Activated CD4-positive, alpha-beta T cell treated with anti-CD3 and anti-CD28 coated beads for 36 hours (primary cell): Measurements from ENCODE around the gene TCF7L2. TPM values are rescaled to one million over a fixed set of nuclear protein-coding genes. Genes with fewer than 3 reads are reported as not detected.

Experiments
- ATAC-seq: fragments of 200-7000 bp; cut with Tn5 transposase; one replicate; pipeline ENCODE4 v1.10.0; 2021; ENCODE audit warnings: mild to moderate bottlenecking, moderate library complexity
- CTCF ChIA-PET: fragments of 350-600 bp; sonication (Branson Sonifier 250); formaldehyde crosslinking; loops from one replicate; lab custom pipeline; 2021; ENCODE audit warnings: antibody characterized with exemption; lab: Charles Lee
- POLR2A ChIA-PET: fragments of 350-600 bp; sonication (Branson Sonifier 250); formaldehyde crosslinking; loops from one replicate; lab custom pipeline; 2021; ENCODE audit warnings: antibody characterized with exemption, inconsistent platforms; lab: Charles Lee
- DNase-seq: peaks from one replicate; pipeline ENCODE4 v3.0.0-alpha.2; 2020
- H3K27ac Mint-ChIP-seq: one replicate; pipeline ENCODE4 v1.8.0; 2021; ENCODE audit warnings: mixed read lengths
- H3K27me3 Mint-ChIP-seq: one replicate; pipeline ENCODE4 v1.8.0; 2021; ENCODE audit warnings: mixed read lengths
- H3K36me3 Mint-ChIP-seq: one replicate; pipeline ENCODE4 v1.8.0; 2021; ENCODE audit warnings: low read depth, mixed read lengths
- H3K4me1 Mint-ChIP-seq: one replicate; pipeline ENCODE4 v1.8.0; 2021; ENCODE audit warnings: mixed read lengths
- H3K4me3 Mint-ChIP-seq: one replicate; pipeline ENCODE4 v1.8.0; 2021; ENCODE audit warnings: mild to moderate bottlenecking, moderate library complexity, mixed read lengths
- H3K9me3 Mint-ChIP-seq: one replicate; pipeline ENCODE4 v1.8.0; 2021; ENCODE audit warnings: low read depth, mixed read lengths
- intact Hi-C, 2 experiments: fragments of 100-400 bp; cut with DNase I in 1 of 2; cut with micrococcal nuclease in 1 of 2; formaldehyde crosslinking; loops; one replicate each; pipeline versions ENCODE4 v1.14.2 to v1.15.1; 2022 to 2024; cut with DNase I, micrococcal nuclease
- total RNA-seq, 2 experiments: library from RNA; stranded (reverse); gene quantifications; one replicate each; pipeline ENCODE4 v1.2.3, GENCODE V29; 2021

Gene TCF7L2
- total RNA-seq, 2 experiments from 2014 or later, result 0.87 to 1.7 TPM

DNA sequence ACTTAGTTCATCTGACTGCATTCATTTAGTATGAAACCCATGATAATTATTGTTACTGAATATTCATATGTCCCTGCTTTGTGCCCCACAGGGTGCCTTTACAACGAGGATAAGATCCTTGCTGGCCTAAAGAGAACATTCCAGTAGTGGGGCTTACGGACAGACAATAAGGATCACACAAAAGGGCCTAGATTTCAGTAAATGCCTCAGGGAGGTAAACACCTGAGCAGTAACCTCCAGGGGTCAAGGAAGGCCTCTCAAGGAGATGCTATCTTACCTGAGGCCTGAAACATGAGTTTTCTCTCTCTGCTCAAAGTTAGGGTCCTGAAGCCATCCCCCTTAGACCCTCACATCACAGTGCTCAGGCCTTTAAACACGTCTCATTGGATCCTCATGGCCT lies 228.7 kb downstream of the TCF7L2 start:
- Mint-ChIP-seq H3K36me3 (no peaks in the 10 kb centered on the region), H3K4me1 (no peaks in the 10 kb centered on the region), H3K27me3 (no peaks in the 10 kb centered on the region), H3K9me3 (no peaks in the 10 kb centered on the region), H3K4me3 (no peak overlapping the region), H3K27ac (no peak overlapping the region)
- ChIA-PET POLR2A (no interaction called here), CTCF (no interaction called here)
- intact Hi-C loops, result no loop called here
- ATAC-seq, result no peak
- no peak for DNase-seq

DNA sequence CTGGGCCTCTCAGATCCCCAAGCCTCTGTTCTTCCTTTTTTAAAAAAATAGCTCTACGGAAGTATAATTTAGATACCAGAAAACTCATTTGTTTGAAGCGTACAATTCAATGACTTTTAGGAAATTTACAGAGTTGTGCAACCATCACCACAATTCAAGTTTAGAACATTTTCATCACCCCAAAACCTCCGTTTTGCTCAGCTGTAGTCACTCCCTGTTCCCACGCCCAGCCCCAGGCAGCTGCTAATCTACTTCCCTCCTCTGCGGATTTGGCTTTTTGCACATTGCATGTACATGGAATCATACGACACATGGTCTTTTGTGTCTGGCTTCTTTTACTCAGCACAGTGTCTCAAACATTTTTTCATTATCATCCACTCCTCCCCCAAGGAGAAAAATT lies 229.2 kb downstream of the TCF7L2 start:
- CTCF ChIA-PET, result no interaction called here
- POLR2A ChIA-PET, result no interaction called here
- H3K36me3 Mint-ChIP-seq, result no peaks in the 10 kb centered on the region
- intact Hi-C loops, result no loop called here
- no peaks in the 10 kb centered on the region for H3K9me3 Mint-ChIP-seq
- no peaks in the 10 kb centered on the region for H3K27me3 Mint-ChIP-seq
- H3K27ac Mint-ChIP-seq, result no peak overlapping the region
- no peak overlapping the region for H3K4me3 Mint-ChIP-seq
- ATAC-seq, result no peak
- DNase-seq, result no peak
- H3K4me1 Mint-ChIP-seq, result no peaks in the 10 kb centered on the region

DNA sequence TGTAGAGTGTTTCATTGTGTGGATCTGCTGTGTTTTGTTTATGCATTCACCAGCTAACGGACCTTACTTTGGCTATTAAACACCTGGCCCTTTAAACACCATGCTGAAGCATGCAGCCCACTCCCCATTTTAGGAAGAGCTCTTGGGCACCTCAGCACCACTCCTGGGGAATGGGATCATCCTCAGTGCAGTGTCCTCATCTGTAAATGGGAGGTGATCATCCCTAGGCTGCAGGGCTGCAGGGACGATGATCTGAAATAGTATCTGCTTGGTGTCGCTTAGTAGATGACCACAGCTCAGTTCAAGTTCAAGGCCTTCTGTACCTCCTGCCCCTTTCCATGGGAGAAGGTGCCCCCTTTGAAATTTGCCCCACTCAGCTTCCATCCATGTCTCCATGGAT lies 229.9 kb downstream of the TCF7L2 start:
- Mint-ChIP-seq H3K9me3 (no peaks in the 10 kb centered on the region), H3K36me3 (no peaks in the 10 kb centered on the region), H3K27ac (no peak overlapping the region), H3K4me3 (no peak overlapping the region), H3K27me3 (no peaks in the 10 kb centered on the region), H3K4me1 (no peaks in the 10 kb centered on the region)
- ATAC-seq (no peak), DNase-seq (no peak)
- intact Hi-C loops, result no loop called here
- POLR2A ChIA-PET, result no interaction called here
- CTCF ChIA-PET, result no interaction called here

DNA sequence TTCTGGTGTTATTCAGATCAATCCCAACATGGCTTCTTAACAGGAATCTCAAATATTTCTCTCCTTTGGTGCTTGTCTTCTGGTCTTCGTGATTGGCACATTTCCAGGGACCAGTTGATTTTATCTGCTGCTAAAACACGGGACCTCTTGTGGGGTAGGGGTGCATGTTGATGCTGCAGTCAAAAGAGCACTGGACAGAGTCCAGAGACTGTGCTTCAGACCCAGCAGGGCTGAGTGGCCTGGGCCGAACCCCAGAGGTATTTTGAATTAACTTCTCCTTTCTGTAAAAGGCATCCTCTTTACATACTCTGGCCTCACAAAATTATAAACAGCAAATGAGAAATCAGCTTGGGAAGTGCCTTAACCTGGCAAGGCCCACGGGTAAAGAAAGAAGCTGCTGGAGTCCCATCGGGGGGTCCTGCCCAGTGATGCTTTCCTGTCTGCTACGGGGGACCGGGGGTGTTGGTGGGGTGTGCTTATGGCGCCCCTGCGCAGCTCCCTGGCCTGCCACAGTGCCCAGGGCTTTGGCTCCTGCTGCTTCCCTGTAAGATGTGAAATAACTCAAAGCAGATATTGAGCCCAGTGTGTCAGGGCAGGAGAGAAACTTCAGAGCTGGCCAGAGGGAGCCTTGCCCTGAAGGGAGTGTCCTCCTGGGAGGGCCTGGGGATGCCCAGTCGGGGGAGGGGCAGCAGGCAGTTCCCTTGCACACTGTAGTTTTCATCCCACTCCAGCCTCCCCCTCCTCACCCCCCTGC lies 230.5 kb downstream of the TCF7L2 start:
- ATAC-seq, result no peak
- POLR2A ChIA-PET, result no interaction called here
- no peaks in the 10 kb centered on the region for H3K27me3 Mint-ChIP-seq
- intact Hi-C loops, result no loop called here
- no peak overlapping the region for H3K4me3 Mint-ChIP-seq
- no peaks in the 10 kb centered on the region for H3K36me3 Mint-ChIP-seq
- DNase-seq, result no peak
- H3K9me3 Mint-ChIP-seq, result no peaks in the 10 kb centered on the region
- H3K4me1 Mint-ChIP-seq, result no peaks in the 10 kb centered on the region
- H3K27ac Mint-ChIP-seq, result no peak overlapping the region
- CTCF ChIA-PET, result no interaction called here

DNA sequence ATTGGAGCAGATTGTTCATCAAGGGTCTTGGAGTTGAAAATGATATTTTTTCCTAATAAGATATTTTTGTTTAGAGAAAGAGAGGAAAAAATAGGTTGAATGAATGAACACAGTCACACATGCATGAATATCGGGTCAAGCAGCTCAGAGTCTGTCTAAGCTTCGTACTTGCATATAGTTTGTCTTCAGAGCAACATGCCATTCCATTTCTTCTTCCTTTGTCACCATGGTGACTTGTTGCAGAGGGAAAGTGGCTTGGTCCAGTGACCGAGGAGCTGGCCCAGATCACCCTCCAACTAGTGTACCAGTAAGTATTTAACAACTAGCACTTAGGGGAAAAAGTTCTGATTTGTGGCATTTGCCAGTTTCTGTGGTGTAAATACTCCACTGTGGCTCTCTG lies 232.1 kb downstream of the TCF7L2 start:
- POLR2A ChIA-PET, result no interaction called here
- Mint-ChIP-seq H3K9me3 (no peaks in the 10 kb centered on the region), H3K27ac (no peak overlapping the region), H3K36me3 (no peaks in the 10 kb centered on the region), H3K4me1 (no peaks in the 10 kb centered on the region), H3K4me3 (no peak overlapping the region), H3K27me3 (no peaks in the 10 kb centered on the region)
- intact Hi-C loops, result no loop called here
- CTCF ChIA-PET, result interaction anchor here (0.7 kb wide), 1 partner anchor 116 kb away, joined by 3 read pairs; no protein-coding TSS in a partner anchor
- DNase-seq (no peak), ATAC-seq (no peak)

DNA sequence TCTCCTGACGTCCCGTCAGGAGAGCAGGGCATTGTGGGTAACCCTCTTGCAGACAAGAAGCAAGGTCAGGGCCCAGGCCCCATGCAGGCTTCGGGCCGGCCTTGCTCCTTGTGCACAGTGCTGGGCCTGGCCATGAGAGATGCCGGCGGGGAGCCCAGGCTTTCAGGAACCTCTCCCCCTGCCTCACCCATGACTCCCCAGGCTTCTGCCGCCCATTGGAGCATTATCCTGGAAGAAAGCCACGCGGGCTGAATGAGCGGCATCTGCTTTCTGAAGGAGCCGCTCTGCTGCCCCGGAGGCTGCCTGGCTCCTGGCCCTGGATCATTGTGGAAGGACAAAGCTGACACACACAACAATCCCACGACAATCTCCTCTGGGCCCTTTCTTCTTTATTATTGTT lies 233.5 kb downstream of the TCF7L2 start:
- H3K4me1 Mint-ChIP-seq, result no peaks in the 10 kb centered on the region
- H3K4me3 Mint-ChIP-seq, result no peak overlapping the region
- no peaks in the 10 kb centered on the region for H3K27me3 Mint-ChIP-seq
- H3K9me3 Mint-ChIP-seq, result no peaks in the 10 kb centered on the region
- POLR2A ChIA-PET, result no interaction called here
- DNase-seq (no peak), ATAC-seq (no peak)
- H3K36me3 Mint-ChIP-seq, result no peaks in the 10 kb centered on the region
- H3K27ac Mint-ChIP-seq, result no peak overlapping the region
- CTCF ChIA-PET, result no interaction called here
- intact Hi-C loops, result no loop called here

DNA sequence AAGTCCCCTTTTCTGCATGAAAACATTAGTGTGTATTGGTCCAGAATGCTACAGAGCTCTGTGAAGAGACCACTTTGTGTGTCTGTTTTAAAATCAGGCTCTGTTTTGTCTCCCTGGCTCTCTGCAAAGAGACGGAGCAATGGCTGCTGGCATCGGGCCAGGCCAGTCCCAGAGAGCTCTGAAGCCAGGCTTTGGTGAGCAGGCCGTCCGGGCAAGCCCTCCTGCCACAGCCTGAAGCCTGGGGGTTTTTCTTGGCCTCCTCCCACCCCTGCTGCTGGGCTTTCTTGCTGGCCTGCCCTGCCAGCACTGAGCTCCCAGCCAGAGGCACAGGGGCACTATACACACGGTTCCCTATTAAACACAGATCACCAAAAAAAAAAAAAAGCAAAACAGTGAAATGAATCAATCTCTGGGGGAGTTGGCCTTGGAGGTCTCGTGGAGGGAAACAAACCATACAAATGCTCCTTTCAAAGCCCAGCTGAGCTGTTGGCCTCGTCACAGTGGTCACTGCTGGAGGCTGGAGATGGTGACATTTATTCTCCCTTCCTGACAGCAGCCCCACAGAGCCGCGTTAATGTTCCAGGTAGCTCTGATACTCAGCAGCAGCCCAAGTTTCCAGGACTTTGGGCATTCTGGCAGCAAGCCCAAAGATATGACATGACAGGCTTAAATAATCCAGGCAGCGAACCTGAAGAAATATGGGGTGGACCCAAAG lies 237.2 kb downstream of the TCF7L2 start:
- H3K27me3 Mint-ChIP-seq, result peaks cover 2% of the 10 kb centered on the region
- ATAC-seq (no peak), DNase-seq (no peak)
- intact Hi-C loops, result no loop called here
- ChIA-PET POLR2A (no interaction called here), CTCF (no interaction called here)
- no peaks in the 10 kb centered on the region for H3K9me3 Mint-ChIP-seq
- H3K27ac Mint-ChIP-seq, result no peak overlapping the region
- H3K36me3 Mint-ChIP-seq, result no peaks in the 10 kb centered on the region
- H3K4me3 Mint-ChIP-seq, result no peak overlapping the region
- no peaks in the 10 kb centered on the region for H3K4me1 Mint-ChIP-seq

DNA sequence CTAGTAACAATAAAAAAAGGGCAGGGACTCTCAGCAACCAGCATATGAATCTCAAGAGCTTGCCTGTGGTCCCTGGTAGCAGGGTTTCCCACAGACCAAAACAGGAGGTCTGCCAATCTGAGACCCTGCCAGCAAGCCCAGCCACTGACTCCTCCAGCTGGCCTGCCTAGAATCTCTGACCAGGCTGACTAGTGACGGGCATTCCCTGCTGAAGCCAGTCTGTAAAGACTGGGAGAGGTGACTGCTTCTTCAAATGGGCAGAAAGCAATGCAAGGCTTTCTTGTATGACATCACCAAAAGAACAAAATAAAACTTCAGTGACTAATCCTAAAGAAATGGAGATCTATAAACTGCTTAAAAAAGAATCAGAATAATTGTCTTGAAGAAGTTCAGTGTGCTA lies 249.4 kb downstream of the TCF7L2 start:
- no peak for ATAC-seq
- intact Hi-C loops, result no loop called here
- Mint-ChIP-seq H3K9me3 (peaks cover 19% of the 10 kb centered on the region), H3K36me3 (no peaks in the 10 kb centered on the region), H3K27ac (no peak overlapping the region), H3K4me3 (no peak overlapping the region), H3K4me1 (no peaks in the 10 kb centered on the region), H3K27me3 (peaks cover 8% of the 10 kb centered on the region)
- no peak for DNase-seq
- CTCF ChIA-PET, result interaction anchor here (0.7 kb wide), 1 partner anchor 472 kb away, joined by 3 read pairs; no protein-coding TSS in a partner anchor
- POLR2A ChIA-PET, result no interaction called here

DNA sequence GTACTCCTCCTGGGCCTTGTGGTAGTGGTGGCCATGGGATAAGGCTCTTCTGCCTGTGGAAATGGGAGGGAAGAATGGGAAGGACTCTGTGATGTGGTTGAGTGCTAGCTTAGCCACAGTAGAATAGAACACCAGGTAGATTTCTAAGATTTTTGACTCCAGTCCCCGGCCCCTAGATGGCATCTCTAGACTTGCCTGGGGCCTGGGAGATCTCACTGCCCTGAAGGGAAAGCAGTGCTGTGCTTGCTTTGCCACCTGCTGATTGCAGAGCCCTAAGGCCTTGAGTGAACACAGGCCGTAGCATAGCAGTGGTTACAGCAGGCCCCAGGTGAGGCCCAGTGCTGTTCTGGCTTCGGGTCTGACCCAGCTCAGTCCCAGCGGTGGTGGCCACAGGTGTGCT lies 252.0 kb downstream of the TCF7L2 start:
- Mint-ChIP-seq H3K4me1 (no peaks in the 10 kb centered on the region), H3K27ac (no peak overlapping the region), H3K9me3 (peaks cover 35% of the 10 kb centered on the region), H3K4me3 (no peak overlapping the region), H3K27me3 (peaks cover 6% of the 10 kb centered on the region), H3K36me3 (no peaks in the 10 kb centered on the region)
- intact Hi-C loops, result no loop called here
- ChIA-PET POLR2A (interaction anchor here (0.5 kb wide), 1 partner anchor 121 kb away, joined by 4 read pairs; no protein-coding TSS in a partner anchor), CTCF (no interaction called here)
- DNase-seq (no peak), ATAC-seq (no peak)

DNA sequence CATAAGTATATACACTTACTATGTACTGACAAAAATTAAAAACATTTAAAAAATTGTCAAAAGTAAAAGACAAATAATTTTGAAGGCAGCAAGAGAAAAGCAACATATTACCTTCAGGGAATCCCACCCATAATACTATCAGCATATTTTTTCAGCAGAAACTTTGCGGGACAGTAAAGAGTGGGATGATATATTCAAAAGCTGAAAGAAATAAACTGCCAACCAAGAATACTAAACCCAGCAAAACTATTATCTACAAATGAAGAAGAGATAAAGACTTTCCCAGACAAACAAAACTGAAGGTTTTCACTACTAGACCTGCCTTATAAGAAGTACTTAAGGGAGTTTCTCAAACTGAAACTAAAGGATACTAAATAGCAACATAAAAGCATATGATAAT lies 257.9 kb downstream of the TCF7L2 start:
- ChIA-PET POLR2A (no interaction called here), CTCF (no interaction called here)
- H3K9me3 Mint-ChIP-seq, result peaks cover 32% of the 10 kb centered on the region
- no peak overlapping the region for H3K27ac Mint-ChIP-seq
- no peaks in the 10 kb centered on the region for H3K4me1 Mint-ChIP-seq
- H3K36me3 Mint-ChIP-seq, result no peaks in the 10 kb centered on the region
- no peak for ATAC-seq
- intact Hi-C loops, result no loop called here
- no peak overlapping the region for H3K4me3 Mint-ChIP-seq
- no peak for DNase-seq
- peaks cover 4% of the 10 kb centered on the region for H3K27me3 Mint-ChIP-seq

DNA sequence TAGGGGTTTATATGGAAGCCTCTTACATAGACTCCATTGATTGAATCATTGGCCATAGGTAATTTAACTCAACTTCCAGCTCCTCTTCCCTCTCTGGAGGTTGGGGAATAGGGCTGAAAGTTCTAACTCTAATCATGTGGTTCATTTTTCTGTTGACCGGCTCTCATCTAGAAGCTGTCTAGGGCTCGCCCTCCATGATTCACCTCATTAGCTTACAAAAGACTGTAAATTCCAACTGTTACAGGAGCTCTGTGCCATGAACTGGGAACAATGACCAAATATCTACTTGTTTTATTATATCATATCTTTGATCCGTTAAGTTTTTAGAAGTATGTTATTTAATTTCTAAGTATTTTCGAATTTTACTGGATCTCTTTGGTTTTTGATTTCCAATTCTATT lies 263.0 kb downstream of the TCF7L2 start:
- ChIA-PET POLR2A (no interaction called here), CTCF (interaction anchor here (0.6 kb wide), 1 partner anchor 38 kb away, joined by 3 read pairs; no protein-coding TSS in a partner anchor)
- Mint-ChIP-seq H3K27me3 (peaks cover 6% of the 10 kb centered on the region), H3K36me3 (no peaks in the 10 kb centered on the region), H3K27ac (no peak overlapping the region), H3K4me1 (no peaks in the 10 kb centered on the region), H3K4me3 (no peak overlapping the region), H3K9me3 (peaks cover 4% of the 10 kb centered on the region)
- DNase-seq (no peak), ATAC-seq (no peak)
- intact Hi-C loops, result no loop called here

DNA sequence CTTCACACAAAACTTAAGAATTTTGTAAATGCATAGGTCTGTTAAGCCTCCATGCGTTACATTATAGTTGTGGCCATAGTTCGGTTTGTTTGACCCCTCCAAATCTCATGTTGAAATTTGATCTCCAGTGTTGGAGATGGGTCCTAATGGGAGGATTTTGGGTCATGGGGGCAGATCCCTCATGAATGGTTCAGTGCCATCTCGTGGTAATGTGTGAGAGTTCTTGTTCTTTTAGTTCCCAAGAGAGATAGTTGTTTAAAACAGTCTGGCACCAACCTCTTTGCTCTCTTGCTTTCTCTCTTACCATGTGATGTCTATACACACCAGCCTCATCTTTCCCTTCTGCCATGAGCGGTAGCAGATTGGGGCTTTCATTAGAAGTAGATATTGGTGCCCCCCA lies 264.3 kb downstream of the TCF7L2 start:
- ChIA-PET CTCF (interaction anchor here (1.0 kb wide), 1 partner anchor 9 kb away, joined by 4 read pairs; no protein-coding TSS in a partner anchor), POLR2A (no interaction called here)
- Mint-ChIP-seq H3K4me3 (no peak overlapping the region), H3K27ac (no peak overlapping the region), H3K27me3 (peaks cover 10% of the 10 kb centered on the region), H3K4me1 (no peaks in the 10 kb centered on the region), H3K36me3 (no peaks in the 10 kb centered on the region), H3K9me3 (peaks cover 1% of the 10 kb centered on the region)
- intact Hi-C loops, result no loop called here
- no peak for ATAC-seq
- DNase-seq, result no peak
